ENCODE results near the gene MTG2. TPM values are rescaled to one million over a fixed set of nuclear protein-coding genes. Genes with fewer than 3 reads are reported as not detected.

MTG2 gene
- total and polyA plus RNA-seq, 9 donors: 12.7 to 36.9 (median 33.3) TPM

GRCh38 chr20:62158541-62158940, 24.3 kb upstream of the MTG2 start:
- intact Hi-C loops (cut with DNase I): loop anchor here in 1 of 4 donors (5.0 kb wide), 1 partner anchor 146 kb away; no protein-coding TSS in a partner anchor
- H3K27me3 ChIP-seq: no peaks in the 10 kb centered on the region

DNA sequence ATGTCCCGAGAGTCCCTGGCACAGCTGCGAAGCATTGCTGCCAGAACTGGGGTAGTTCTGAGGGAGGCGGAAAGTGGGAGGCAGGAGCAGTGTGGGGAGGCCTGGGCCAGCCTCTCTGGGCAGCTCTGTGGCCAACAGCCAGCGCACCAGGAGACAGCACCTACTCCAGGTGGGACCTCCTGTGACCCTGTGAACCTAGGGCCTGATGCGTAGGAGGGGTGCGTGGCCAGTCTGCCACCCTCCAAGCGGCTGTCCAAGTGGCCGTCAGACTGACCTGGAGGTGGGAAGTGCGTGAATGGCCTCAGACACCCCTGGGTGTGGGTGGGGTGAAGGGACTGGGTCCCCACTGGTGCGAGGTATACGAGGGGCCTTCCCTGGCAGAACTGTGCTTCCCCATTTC, 23.8 kb upstream of the MTG2 start:
- H3K36me3 ChIP-seq: no peaks in the 10 kb centered on the region
- H3K4me3 ChIP-seq: no peak overlapping the region
- no peaks in the 10 kb centered on the region for H3K27me3 ChIP-seq
- H3K4me1 ChIP-seq (ENCODE audit: insufficient read depth): peaks cover 5% of the 10 kb centered on the region
- no peaks in the 10 kb centered on the region for H3K9me3 ChIP-seq
- no peak overlapping the region for H3K27ac ChIP-seq
- no peak for DNase-seq
- TF ChIP-seq, protein P1, sequence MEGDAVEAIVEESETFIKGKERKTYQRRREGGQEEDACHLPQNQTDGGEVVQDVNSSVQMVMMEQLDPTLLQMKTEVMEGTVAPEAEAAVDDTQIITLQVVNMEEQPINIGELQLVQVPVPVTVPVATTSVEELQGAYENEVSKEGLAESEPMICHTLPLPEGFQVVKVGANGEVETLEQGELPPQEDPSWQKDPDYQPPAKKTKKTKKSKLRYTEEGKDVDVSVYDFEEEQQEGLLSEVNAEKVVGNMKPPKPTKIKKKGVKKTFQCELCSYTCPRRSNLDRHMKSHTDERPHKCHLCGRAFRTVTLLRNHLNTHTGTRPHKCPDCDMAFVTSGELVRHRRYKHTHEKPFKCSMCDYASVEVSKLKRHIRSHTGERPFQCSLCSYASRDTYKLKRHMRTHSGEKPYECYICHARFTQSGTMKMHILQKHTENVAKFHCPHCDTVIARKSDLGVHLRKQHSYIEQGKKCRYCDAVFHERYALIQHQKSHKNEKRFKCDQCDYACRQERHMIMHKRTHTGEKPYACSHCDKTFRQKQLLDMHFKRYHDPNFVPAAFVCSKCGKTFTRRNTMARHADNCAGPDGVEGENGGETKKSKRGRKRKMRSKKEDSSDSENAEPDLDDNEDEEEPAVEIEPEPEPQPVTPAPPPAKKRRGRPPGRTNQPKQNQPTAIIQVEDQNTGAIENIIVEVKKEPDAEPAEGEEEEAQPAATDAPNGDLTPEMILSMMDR (IDR thresholded peaks at IDR 0.05): no peak
- TF ChIP-seq EP300 (IDR thresholded peaks at IDR 0.05) (no peak), POLR2A (IDR thresholded peaks at IDR 0.05) (no peak)
- intact Hi-C loops (cut with DNase I): loop anchor here in 1 of 4 donors (5.0 kb wide), 1 partner anchor 147 kb away; no protein-coding TSS in a partner anchor
- 87 to 89% (median 88%) methylated on average over 11 of the region's 11 CpGs for WGBS, 3 donors

More at GRCh38 chr20:62158541-62158940, 24.3 kb upstream of the MTG2 start:
- WGBS, 3 donors: 93 to 95% (median 93%) methylated on average over 21 to 22 of the region's 22 CpGs
- TF ChIP-seq POLR2A (IDR thresholded peaks at IDR 0.05) (no peak), EP300 (IDR thresholded peaks at IDR 0.05) (no peak)
- TF ChIP-seq, protein P1 (IDR thresholded peaks at IDR 0.05): no peak
- Histone ChIP-seq H3K4me3 (no peak overlapping the region), H3K9me3 (no peaks in the 10 kb centered on the region), H3K27ac (no peak overlapping the region), H3K4me1 (ENCODE audit: insufficient read depth) (peaks cover 5% of the 10 kb centered on the region), H3K36me3 (no peaks in the 10 kb centered on the region)
- DNase-seq: no peak

GRCh38 chr20:62159839-62160238, 23.0 kb upstream of the MTG2 start:
- no peaks in the 10 kb centered on the region for H3K27me3 ChIP-seq
- H3K4me1 ChIP-seq (ENCODE audit: insufficient read depth): peaks cover 5% of the 10 kb centered on the region
- WGBS, 3 donors: 84 to 89% (median 85%) methylated on average over 14 of the region's 14 CpGs
- TF ChIP-seq EP300 (IDR thresholded peaks at IDR 0.05) (no peak), POLR2A (IDR thresholded peaks at IDR 0.05) (no peak)
- TF ChIP-seq, protein P1 (IDR thresholded peaks at IDR 0.05): no peak
- intact Hi-C loops (cut with DNase I): loop anchor here in 1 of 4 donors (5.0 kb wide), 1 partner anchor 148 kb away; no protein-coding TSS in a partner anchor
- H3K36me3 ChIP-seq: no peaks in the 10 kb centered on the region
- no peak overlapping the region for H3K4me3 ChIP-seq
- DNase-seq: no peak
- no peaks in the 10 kb centered on the region for H3K9me3 ChIP-seq
- H3K27ac ChIP-seq: no peak overlapping the region

- Histone ChIP-seq H3K4me3 (no peak overlapping the region), H3K9me3 (no peaks in the 10 kb centered on the region), H3K36me3 (no peaks in the 10 kb centered on the region), H3K4me1 (ENCODE audit: insufficient read depth) (peaks cover 5% of the 10 kb centered on the region), H3K27ac (no peak overlapping the region), H3K27me3 (no peaks in the 10 kb centered on the region)
- DNase-seq: no peak
- intact Hi-C loops (cut with DNase I): no loop called here
- TF ChIP-seq, protein P1 (IDR thresholded peaks at IDR 0.05): no peak
- TF ChIP-seq EP300 (IDR thresholded peaks at IDR 0.05): no peak
- no peak for TF ChIP-seq POLR2A (IDR thresholded peaks at IDR 0.05)
- 89 to 91% (median 90%) methylated on average over 9 of the region's 9 CpGs for WGBS, 3 donors
These were observed 22.6 kb upstream of the MTG2 start for GRCh38 chr20:62160253-62160652.

Data from ovary (tissue), 9 donors.